ENCODE data around the gene ADAMTS18.

The ADAMTS18 gene

GRCh38 chr16:77410449-77410848, 24.4 kb downstream of the ADAMTS18 start:
- no peak for DNase-seq (ENCODE audit: low read depth, low spot score)
- H3K27ac ChIP-seq (ENCODE audit: low read length), result no peak overlapping the region
- no peaks in the 10 kb centered on the region for H3K27me3 ChIP-seq (ENCODE audit: control insufficient read depth, insufficient read depth, low read length)
- no peak overlapping the region for H3K4me3 ChIP-seq (ENCODE audit: low read length)
- no CpG with 5 or more reads among the region's 4 CpGs for WGBS (ENCODE audit: insufficient coverage, insufficient read length)
- H3K36me3 ChIP-seq (ENCODE audit: control insufficient read depth, insufficient read depth, low read length), result no peaks in the 10 kb centered on the region
- H3K4me1 ChIP-seq (ENCODE audit: control insufficient read depth, insufficient read depth, low read length), result no peaks in the 10 kb centered on the region
- H3K9me3 ChIP-seq (ENCODE audit: control insufficient read depth, insufficient read depth, low read length), result no peaks in the 10 kb centered on the region

- Histone ChIP-seq H3K9me3 (ENCODE audit: control insufficient read depth, insufficient read depth, low read length) (no peaks in the 10 kb centered on the region), H3K27me3 (ENCODE audit: control insufficient read depth, insufficient read depth, low read length) (no peaks in the 10 kb centered on the region), H3K4me3 (ENCODE audit: low read length) (no peak overlapping the region), H3K36me3 (ENCODE audit: control insufficient read depth, insufficient read depth, low read length) (no peaks in the 10 kb centered on the region), H3K4me1 (ENCODE audit: control insufficient read depth, insufficient read depth, low read length) (no peaks in the 10 kb centered on the region), H3K27ac (ENCODE audit: low read length) (no peak overlapping the region)
- no CpG with 5 or more reads among the region's 5 CpGs for WGBS (ENCODE audit: insufficient coverage, insufficient read length)
- no peak for DNase-seq (ENCODE audit: low read depth, low spot score)
Observed at GRCh38 chr16:77409311-77409710, 25.5 kb downstream of the ADAMTS18 start.

- DNase-seq (ENCODE audit: low read depth, low spot score), result no peak
- Histone ChIP-seq H3K27ac (ENCODE audit: low read length) (no peak overlapping the region), H3K9me3 (ENCODE audit: control insufficient read depth, insufficient read depth, low read length) (no peaks in the 10 kb centered on the region), H3K36me3 (ENCODE audit: control insufficient read depth, insufficient read depth, low read length) (no peaks in the 10 kb centered on the region), H3K27me3 (ENCODE audit: control insufficient read depth, insufficient read depth, low read length) (no peaks in the 10 kb centered on the region), H3K4me1 (ENCODE audit: control insufficient read depth, insufficient read depth, low read length) (peaks cover under 1% of the 10 kb centered on the region; the same call in 1 of the 2 replicates), H3K4me3 (ENCODE audit: low read length) (no peak overlapping the region)
Observed at GRCh38 chr16:77408607-77409006, 26.2 kb downstream of the ADAMTS18 start.

GRCh38 chr16:77406680-77407079, 28.2 kb downstream of the ADAMTS18 start:
- no peak overlapping the region for H3K27ac ChIP-seq (ENCODE audit: low read length)
- H3K4me1 ChIP-seq (ENCODE audit: control insufficient read depth, insufficient read depth, low read length), result peaks cover 2% of the 10 kb centered on the region; the same call in 1 of the 2 replicates
- no peaks in the 10 kb centered on the region for H3K9me3 ChIP-seq (ENCODE audit: control insufficient read depth, insufficient read depth, low read length)
- H3K27me3 ChIP-seq (ENCODE audit: control insufficient read depth, insufficient read depth, low read length), result no peaks in the 10 kb centered on the region
- no peaks in the 10 kb centered on the region for H3K36me3 ChIP-seq (ENCODE audit: control insufficient read depth, insufficient read depth, low read length)
- no CpG with 5 or more reads among the region's 1 CpG for WGBS (ENCODE audit: insufficient coverage, insufficient read length)
- H3K4me3 ChIP-seq (ENCODE audit: low read length), result no peak overlapping the region
- DNase-seq (ENCODE audit: low read depth, low spot score), result no peak

GRCh38 chr16:77404775-77405174, 30.1 kb downstream of the ADAMTS18 start:
- peaks cover 2% of the 10 kb centered on the region; the same call in 1 of the 2 replicates for H3K4me1 ChIP-seq (ENCODE audit: control insufficient read depth, insufficient read depth, low read length)
- no peaks in the 10 kb centered on the region for H3K9me3 ChIP-seq (ENCODE audit: control insufficient read depth, insufficient read depth, low read length)
- H3K27ac ChIP-seq (ENCODE audit: low read length), result no peak overlapping the region
- no peak overlapping the region for H3K4me3 ChIP-seq (ENCODE audit: low read length)
- no peaks in the 10 kb centered on the region for H3K27me3 ChIP-seq (ENCODE audit: control insufficient read depth, insufficient read depth, low read length)
- H3K36me3 ChIP-seq (ENCODE audit: control insufficient read depth, insufficient read depth, low read length), result no peaks in the 10 kb centered on the region
- no CpG with 5 or more reads among the region's 1 CpG for WGBS (ENCODE audit: insufficient coverage, insufficient read length)
- no peak for DNase-seq (ENCODE audit: low read depth, low spot score)

GRCh38 chr16:77403732-77404131, 31.1 kb downstream of the ADAMTS18 start:
- H3K36me3 ChIP-seq (ENCODE audit: control insufficient read depth, insufficient read depth, low read length), result no peaks in the 10 kb centered on the region
- H3K4me3 ChIP-seq (ENCODE audit: low read length), result no peak overlapping the region
- no peaks in the 10 kb centered on the region for H3K27me3 ChIP-seq (ENCODE audit: control insufficient read depth, insufficient read depth, low read length)
- H3K4me1 ChIP-seq (ENCODE audit: control insufficient read depth, insufficient read depth, low read length), result peaks cover 2% of the 10 kb centered on the region; the same call in 1 of the 2 replicates
- H3K9me3 ChIP-seq (ENCODE audit: control insufficient read depth, insufficient read depth, low read length), result no peaks in the 10 kb centered on the region
- no peak overlapping the region for H3K27ac ChIP-seq (ENCODE audit: low read length)
- DNase-seq (ENCODE audit: low read depth, low spot score), result peak; percentile 11
- WGBS (ENCODE audit: insufficient coverage, insufficient read length), result no CpG with 5 or more reads among the region's 2 CpGs

GRCh38 chr16:77402672-77403071, 32.2 kb downstream of the ADAMTS18 start:
- Histone ChIP-seq H3K4me1 (ENCODE audit: control insufficient read depth, insufficient read depth, low read length) (peaks cover 4% of the 10 kb centered on the region; the same call in 1 of the 2 replicates), H3K9me3 (ENCODE audit: control insufficient read depth, insufficient read depth, low read length) (no peaks in the 10 kb centered on the region), H3K27me3 (ENCODE audit: control insufficient read depth, insufficient read depth, low read length) (no peaks in the 10 kb centered on the region), H3K27ac (ENCODE audit: low read length) (no peak overlapping the region), H3K36me3 (ENCODE audit: control insufficient read depth, insufficient read depth, low read length) (no peaks in the 10 kb centered on the region), H3K4me3 (ENCODE audit: low read length) (no peak overlapping the region)
- no CpG with 5 or more reads among the region's 2 CpGs for WGBS (ENCODE audit: insufficient coverage, insufficient read length)
- no peak for DNase-seq (ENCODE audit: low read depth, low spot score)

GRCh38 chr16:77402118-77402517, 32.7 kb downstream of the ADAMTS18 start:
- no peak for DNase-seq (ENCODE audit: low read depth, low spot score)
- Histone ChIP-seq H3K27me3 (ENCODE audit: control insufficient read depth, insufficient read depth, low read length) (no peaks in the 10 kb centered on the region), H3K4me3 (ENCODE audit: low read length) (no peak overlapping the region), H3K36me3 (ENCODE audit: control insufficient read depth, insufficient read depth, low read length) (no peaks in the 10 kb centered on the region), H3K4me1 (ENCODE audit: control insufficient read depth, insufficient read depth, low read length) (peaks cover 4% of the 10 kb centered on the region; the same call in 1 of the 2 replicates), H3K9me3 (ENCODE audit: control insufficient read depth, insufficient read depth, low read length) (no peaks in the 10 kb centered on the region), H3K27ac (ENCODE audit: low read length) (no peak overlapping the region)
- no CpG with 5 or more reads among the region's 6 CpGs for WGBS (ENCODE audit: insufficient coverage, insufficient read length)

- no CpG with 5 or more reads among the region's 2 CpGs for WGBS (ENCODE audit: insufficient coverage, insufficient read length)
- H3K27ac ChIP-seq (ENCODE audit: low read length), result no peak overlapping the region
- H3K36me3 ChIP-seq (ENCODE audit: control insufficient read depth, insufficient read depth, low read length), result no peaks in the 10 kb centered on the region
- H3K9me3 ChIP-seq (ENCODE audit: control insufficient read depth, insufficient read depth, low read length), result no peaks in the 10 kb centered on the region
- no peaks in the 10 kb centered on the region for H3K27me3 ChIP-seq (ENCODE audit: control insufficient read depth, insufficient read depth, low read length)
- H3K4me1 ChIP-seq (ENCODE audit: control insufficient read depth, insufficient read depth, low read length), result peaks cover 4% of the 10 kb centered on the region; the same call in 1 of the 2 replicates
- no peak for DNase-seq (ENCODE audit: low read depth, low spot score)
- no peak overlapping the region for H3K4me3 ChIP-seq (ENCODE audit: low read length)
Observed at GRCh38 chr16:77399546-77399945, 35.3 kb downstream of the ADAMTS18 start.

- no peaks in the 10 kb centered on the region for H3K27me3 ChIP-seq (ENCODE audit: control insufficient read depth, insufficient read depth, low read length)
- H3K4me1 ChIP-seq (ENCODE audit: control insufficient read depth, insufficient read depth, low read length), result peaks cover 4% of the 10 kb centered on the region; the same call in 1 of the 2 replicates
- no peak overlapping the region for H3K27ac ChIP-seq (ENCODE audit: low read length)
- H3K4me3 ChIP-seq (ENCODE audit: low read length), result no peak overlapping the region
- no CpG with 5 or more reads among the region's 1 CpG for WGBS (ENCODE audit: insufficient coverage, insufficient read length)
- no peaks in the 10 kb centered on the region for H3K36me3 ChIP-seq (ENCODE audit: control insufficient read depth, insufficient read depth, low read length)
- no peaks in the 10 kb centered on the region for H3K9me3 ChIP-seq (ENCODE audit: control insufficient read depth, insufficient read depth, low read length)
- no peak for DNase-seq (ENCODE audit: low read depth, low spot score)
Observed at GRCh38 chr16:77399066-77399465, 35.8 kb downstream of the ADAMTS18 start.

GRCh38 chr16:77398495-77398894, 36.3 kb downstream of the ADAMTS18 start:
- Histone ChIP-seq H3K4me3 (ENCODE audit: low read length) (no peak overlapping the region), H3K9me3 (ENCODE audit: control insufficient read depth, insufficient read depth, low read length) (no peaks in the 10 kb centered on the region), H3K36me3 (ENCODE audit: control insufficient read depth, insufficient read depth, low read length) (no peaks in the 10 kb centered on the region), H3K27me3 (ENCODE audit: control insufficient read depth, insufficient read depth, low read length) (no peaks in the 10 kb centered on the region), H3K27ac (ENCODE audit: low read length) (no peak overlapping the region), H3K4me1 (ENCODE audit: control insufficient read depth, insufficient read depth, low read length) (peaks cover 2% of the 10 kb centered on the region; the same call in 1 of the 2 replicates)
- no peak for DNase-seq (ENCODE audit: low read depth, low spot score)
- no CpG with 5 or more reads among the region's 4 CpGs for WGBS (ENCODE audit: insufficient coverage, insufficient read length)
